ENCODE results near the gene MOB1B.
"Not testable (repeated sequence)": the region's sequence is repeated elsewhere in the genome, so short reads cannot be mapped to it uniquely, and the experiment has no call there.

The MOB1B gene

DNA sequence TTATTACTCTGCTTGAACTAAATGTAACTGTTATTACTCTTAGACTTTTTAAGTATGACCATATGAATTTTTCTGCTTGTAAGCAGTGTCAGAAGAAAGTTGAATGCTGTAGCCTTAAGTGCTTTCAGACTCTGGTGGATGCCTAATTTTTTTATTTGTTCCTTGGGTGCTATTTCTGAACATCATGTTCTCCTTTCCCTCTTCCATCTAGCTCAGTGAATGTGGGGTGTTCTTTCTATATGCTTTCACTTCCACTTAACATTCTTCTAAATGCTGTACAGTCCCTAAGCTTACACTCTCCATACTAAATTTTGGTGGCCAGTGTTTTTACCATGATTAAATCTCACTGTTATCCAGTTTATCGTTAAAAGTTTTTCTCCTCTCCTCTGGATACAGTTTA is 94.9 kb downstream of the MOB1B start:
- TF ChIP-seq, protein P1, sequence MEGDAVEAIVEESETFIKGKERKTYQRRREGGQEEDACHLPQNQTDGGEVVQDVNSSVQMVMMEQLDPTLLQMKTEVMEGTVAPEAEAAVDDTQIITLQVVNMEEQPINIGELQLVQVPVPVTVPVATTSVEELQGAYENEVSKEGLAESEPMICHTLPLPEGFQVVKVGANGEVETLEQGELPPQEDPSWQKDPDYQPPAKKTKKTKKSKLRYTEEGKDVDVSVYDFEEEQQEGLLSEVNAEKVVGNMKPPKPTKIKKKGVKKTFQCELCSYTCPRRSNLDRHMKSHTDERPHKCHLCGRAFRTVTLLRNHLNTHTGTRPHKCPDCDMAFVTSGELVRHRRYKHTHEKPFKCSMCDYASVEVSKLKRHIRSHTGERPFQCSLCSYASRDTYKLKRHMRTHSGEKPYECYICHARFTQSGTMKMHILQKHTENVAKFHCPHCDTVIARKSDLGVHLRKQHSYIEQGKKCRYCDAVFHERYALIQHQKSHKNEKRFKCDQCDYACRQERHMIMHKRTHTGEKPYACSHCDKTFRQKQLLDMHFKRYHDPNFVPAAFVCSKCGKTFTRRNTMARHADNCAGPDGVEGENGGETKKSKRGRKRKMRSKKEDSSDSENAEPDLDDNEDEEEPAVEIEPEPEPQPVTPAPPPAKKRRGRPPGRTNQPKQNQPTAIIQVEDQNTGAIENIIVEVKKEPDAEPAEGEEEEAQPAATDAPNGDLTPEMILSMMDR (IDR thresholded peaks at IDR 0.05; ENCODE audit: extremely low read depth, missing control alignments) = no peak
- DNase-seq (ENCODE audit: low spot score) = no peak

DNA sequence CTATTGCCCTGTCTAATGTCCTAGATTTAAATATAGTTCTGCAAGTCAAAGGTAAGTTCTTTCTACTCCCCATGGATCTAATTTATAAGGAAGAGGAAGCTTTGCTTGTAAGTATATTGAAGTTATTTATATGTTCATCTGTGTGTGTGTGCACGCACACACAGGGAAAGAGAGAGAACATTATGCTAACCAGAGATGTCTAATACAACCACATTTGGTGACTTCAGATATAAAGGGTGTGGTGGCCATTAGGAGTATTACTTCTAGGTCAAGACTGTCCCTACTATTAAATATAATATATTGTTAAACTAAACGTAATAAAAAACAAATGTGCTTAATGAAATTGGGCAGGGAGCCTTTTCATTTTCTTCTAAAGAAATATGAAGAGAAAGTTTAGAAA is 95.4 kb downstream of the MOB1B start:
- no peak for DNase-seq (ENCODE audit: low spot score)
- TF ChIP-seq, protein P1 (IDR thresholded peaks at IDR 0.05; ENCODE audit: extremely low read depth, missing control alignments) = no peak

DNA sequence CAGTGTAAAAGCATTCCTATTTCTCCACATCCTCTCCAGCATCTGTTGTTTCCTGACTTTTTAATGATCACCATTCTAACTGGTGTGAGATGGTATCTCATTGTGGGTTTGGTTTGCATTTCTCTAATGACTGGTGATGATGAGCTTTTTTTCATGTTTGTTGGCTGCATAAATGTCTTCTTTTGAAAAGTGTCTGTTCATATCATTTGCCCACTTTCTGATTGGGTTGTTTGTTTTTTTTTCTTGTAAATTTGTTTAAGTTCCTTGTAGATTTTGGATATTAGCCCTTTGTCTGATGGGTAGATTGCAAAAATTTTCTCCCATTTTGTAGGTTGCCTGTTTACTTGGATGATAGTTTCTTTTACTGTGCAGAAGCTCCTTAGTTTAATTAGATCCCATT is 97.5 kb downstream of the MOB1B start:
- DNase-seq (ENCODE audit: low spot score) = not testable (repeated sequence)

DNA sequence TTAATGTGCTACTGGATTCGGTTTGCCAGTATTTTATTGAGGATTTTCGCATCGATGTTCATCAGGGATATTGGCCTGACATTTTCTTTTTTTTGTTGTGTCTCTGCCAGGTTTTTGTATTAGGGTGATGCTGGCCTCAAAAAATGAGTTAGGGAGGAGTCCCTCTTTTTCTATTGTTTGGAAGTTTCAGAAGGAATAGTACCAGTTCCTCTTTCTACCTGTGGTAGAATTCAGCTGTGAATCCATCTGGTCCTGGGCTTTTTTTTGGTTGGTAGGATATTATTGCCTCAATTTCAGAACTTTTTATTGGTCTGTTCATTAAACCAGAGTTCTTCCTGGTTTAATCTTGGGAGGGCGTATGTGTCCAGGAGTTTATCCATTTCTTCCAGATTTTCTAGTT is 99.2 kb downstream of the MOB1B start:
- not testable (repeated sequence) for DNase-seq (ENCODE audit: low spot score)

DNA sequence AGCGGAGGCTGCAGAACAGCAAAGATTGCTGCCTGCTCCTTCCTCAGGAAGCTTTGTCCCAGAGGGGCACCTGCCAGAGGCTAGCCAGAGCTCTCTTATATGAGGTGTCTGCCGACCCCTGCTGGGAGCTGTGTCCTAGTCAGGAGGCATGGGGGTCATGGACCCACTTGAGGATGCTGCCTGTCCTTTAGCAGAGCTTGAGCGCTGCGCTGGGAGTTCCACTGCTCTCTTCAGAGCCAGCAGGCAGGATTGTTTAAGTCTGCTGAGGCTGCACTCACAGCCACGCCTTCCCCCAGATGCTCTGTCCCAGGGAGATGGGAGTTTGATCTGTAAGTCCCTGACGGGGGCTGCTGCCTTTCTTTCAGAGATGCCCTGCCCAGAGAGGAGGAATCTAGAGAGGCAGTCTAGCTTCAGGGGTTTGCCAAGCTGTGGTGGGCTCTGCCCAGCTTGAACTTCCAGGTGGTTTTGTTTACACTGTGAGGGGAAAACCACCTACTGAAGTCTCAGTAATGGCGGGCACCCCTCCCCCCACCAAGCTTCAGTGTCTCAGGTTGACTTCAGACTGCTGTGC is 102.2 kb downstream of the MOB1B start:
- DNase-seq (ENCODE audit: low spot score) = no peak

DNA sequence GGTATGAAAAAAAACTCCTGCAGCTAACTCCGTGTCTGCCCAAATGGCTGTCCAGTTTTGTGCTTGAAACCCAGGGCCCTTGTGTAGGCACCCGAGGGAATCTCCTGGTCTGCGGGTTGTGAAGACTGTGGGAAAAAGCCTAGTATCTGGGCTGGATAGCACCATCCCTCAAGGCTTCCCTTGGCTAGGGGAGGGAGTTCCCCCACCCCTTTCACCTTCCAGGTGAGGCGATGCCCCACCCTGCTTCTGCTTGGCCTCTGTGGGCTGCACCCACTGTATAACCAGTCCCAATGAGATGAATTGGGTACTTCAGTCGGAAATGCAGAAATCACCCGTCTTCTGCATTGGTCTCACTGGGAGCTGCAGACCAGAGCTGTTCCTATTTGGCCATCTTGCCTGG is 102.9 kb downstream of the MOB1B start:
- not testable (repeated sequence) for DNase-seq (ENCODE audit: low spot score)

More for the DNA sequence above, 102.2 kb downstream of the MOB1B start:
- TF ChIP-seq, protein P1 (IDR thresholded peaks at IDR 0.05; ENCODE audit: extremely low read depth, missing control alignments) = no peak

DNA sequence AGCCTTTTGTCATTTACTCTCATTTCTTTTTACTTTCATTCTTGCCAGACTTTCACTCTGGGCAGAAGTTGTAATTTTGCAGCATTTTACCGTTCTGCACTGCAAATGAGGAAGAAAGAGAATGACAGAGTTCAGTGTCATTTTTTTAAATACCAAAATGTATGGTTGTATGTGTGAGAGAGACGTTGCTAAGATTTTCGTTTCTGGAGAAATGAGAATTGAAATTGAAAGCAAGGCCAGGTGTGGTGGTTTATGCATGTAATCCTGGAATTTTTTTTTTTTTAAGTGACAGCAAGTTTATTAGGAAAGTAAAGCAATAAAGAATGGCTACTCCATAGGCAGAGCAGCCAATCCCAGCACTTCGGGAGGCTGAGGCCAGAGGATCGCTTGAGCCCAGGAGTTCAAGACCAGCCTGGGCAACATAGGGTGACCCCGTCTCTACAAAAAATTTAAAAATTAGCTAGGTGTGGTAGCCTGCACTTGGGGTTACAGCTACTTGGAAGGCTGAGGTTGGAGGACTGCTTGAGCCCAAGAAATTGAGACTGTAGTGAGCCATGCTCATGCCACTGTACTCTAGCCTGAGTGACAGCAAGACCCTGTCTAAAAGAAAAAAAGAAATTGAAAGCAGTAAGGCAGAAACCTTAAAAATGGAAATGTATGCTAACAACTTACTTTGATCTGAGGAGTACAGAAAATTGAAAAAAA is 104.2 kb downstream of the MOB1B start:
- TF ChIP-seq, protein P1 (IDR thresholded peaks at IDR 0.05; ENCODE audit: extremely low read depth, missing control alignments) = no peak
- peak; percentile 62 for DNase-seq (ENCODE audit: low spot score)

DNA sequence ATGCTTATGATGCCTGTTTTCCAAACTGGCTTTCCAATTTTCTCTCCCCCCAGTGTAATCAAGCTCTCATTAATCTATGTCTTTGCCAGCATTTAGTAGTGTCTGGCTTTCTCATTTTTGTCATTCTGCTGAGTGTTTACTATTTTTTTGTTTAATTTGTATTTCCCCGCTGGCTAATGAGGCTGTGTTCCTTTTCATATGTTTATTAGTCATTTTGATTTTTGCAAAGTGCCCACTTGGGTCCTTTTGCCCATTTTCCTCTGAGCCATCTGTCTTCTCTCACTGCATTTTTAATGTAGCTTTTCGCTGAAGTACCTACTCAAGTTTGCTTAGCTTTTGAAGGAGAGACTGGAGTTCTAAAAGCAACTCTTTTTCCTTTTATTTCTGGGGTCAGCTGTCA is 106.0 kb downstream of the MOB1B start:
- TF ChIP-seq, protein P1 (IDR thresholded peaks at IDR 0.05; ENCODE audit: extremely low read depth, missing control alignments) = no peak
- DNase-seq (ENCODE audit: low spot score) = no peak

DNA sequence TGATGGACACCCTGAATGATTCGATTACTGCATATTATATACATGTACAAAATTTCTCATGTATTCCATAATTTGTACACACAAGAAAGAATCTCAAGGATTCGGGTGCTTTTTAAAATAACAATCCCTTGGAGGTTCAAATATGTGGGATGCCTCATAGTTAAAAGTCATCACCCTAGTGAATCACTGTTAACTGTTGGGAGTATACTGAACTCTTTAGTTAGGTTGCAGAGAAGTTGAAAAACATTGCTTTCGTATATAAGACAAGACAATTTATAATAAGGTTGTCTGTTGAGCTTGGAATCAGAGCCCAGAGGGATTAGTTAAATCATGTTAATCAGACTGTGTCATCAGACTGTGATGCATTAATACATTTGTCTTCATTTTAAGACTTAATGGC is 106.9 kb downstream of the MOB1B start:
- DNase-seq (ENCODE audit: low spot score) = no peak
- TF ChIP-seq, protein P1 (IDR thresholded peaks at IDR 0.05; ENCODE audit: extremely low read depth, missing control alignments) = no peak

Measured in GM20000 (cell line).